Common myeloid progenitor, CD34-positive (primary cell): ENCODE data around the gene PPP5C.

Experiments
- CTCF ChIA-PET: fragments of 350-600 bp; sonication (Branson Sonifier 250); formaldehyde crosslinking; loops from one replicate; lab custom pipeline; 2021; ENCODE audit warnings: antibody characterized with exemption; lab: Charles Lee
- POLR2A ChIA-PET: fragments of 350-600 bp; sonication (Branson Sonifier 250); formaldehyde crosslinking; loops from one replicate; lab custom pipeline; 2021; ENCODE audit warnings: antibody characterized with exemption; lab: Charles Lee
- DNase-seq, 3 donors: peaks; one replicate each; pipeline versions ENCODE4 v3.0.0 to v3.0.0-alpha.2; 2013
- H3K27ac ChIP-seq, 2 experiments: 1 replicate in 1 of 2; 2 replicates in 1 of 2; pipeline ENCODE4 v1.7.0; 2013; ENCODE audit warnings: inconsistent platforms in 2 of 2, low read length in 2 of 2, mild to moderate bottlenecking in 2 of 2, low read depth in 1 of 2, moderate library complexity in 1 of 2; ENCODE audit not compliant: severe bottlenecking in 2 of 2, insufficient read depth in 1 of 2, poor library complexity in 1 of 2
- H3K27me3 ChIP-seq, 5 experiments: replicated peaks in 2 of 5; 1 replicate in 3 of 5; 2 replicates in 2 of 5; pipeline versions ENCODE4 v1.6.1 to v1.7.0; 2013; ENCODE audit warnings: low read length in 4 of 5, mild to moderate bottlenecking in 2 of 5, moderate library complexity in 2 of 5, inconsistent platforms in 1 of 5; ENCODE audit not compliant: insufficient read depth in 5 of 5, control insufficient read depth in 4 of 5
- H3K36me3 ChIP-seq, 4 experiments: 1 replicate in 2 of 4; 2 replicates in 2 of 4; pipeline versions ENCODE4 v1.6.1 to v1.7.0; 2013; ENCODE audit warnings: low read length in 3 of 4, control low read depth in 1 of 4, mild to moderate bottlenecking in 1 of 4; ENCODE audit not compliant: control insufficient read depth in 4 of 4, insufficient read depth in 4 of 4
- H3K4me1 ChIP-seq, 4 experiments: 1 replicate in 3 of 4; 2 replicates in 1 of 4; pipeline versions ENCODE4 v1.6.1 to v1.7.1; 2013; ENCODE audit warnings: low read length in 3 of 4, mild to moderate bottlenecking in 3 of 4, control low read depth in 1 of 4, inconsistent platforms in 1 of 4, moderate library complexity in 1 of 4; ENCODE audit not compliant: control insufficient read depth in 4 of 4, insufficient read depth in 4 of 4; ENCODE audit errors: control extremely low read depth in 1 of 4
- H3K4me3 ChIP-seq, 7 experiments: 1 replicate in 4 of 7; 2 replicates in 3 of 7; pipeline versions ENCODE4 v1.5.1 to v1.7.0; 2013; ENCODE audit warnings: mild to moderate bottlenecking in 7 of 7, low read length in 6 of 7, moderate library complexity in 6 of 7, inconsistent platforms in 2 of 7, low read depth in 2 of 7, control low read depth in 1 of 7; ENCODE audit not compliant: insufficient read depth in 4 of 7, control insufficient read depth in 1 of 7; ENCODE audit errors: extremely low read depth in 1 of 7
- H3K9me3 ChIP-seq, 5 experiments: 1 replicate in 4 of 5; 2 replicates in 1 of 5; pipeline versions ENCODE4 v1.6.1 to v1.7.1; 2013; ENCODE audit warnings: low read length in 4 of 5, mild to moderate bottlenecking in 2 of 5, inconsistent platforms in 1 of 5, low read depth in 1 of 5, moderate library complexity in 1 of 5; ENCODE audit not compliant: control insufficient read depth in 4 of 5, insufficient read depth in 2 of 5; ENCODE audit errors: control extremely low read depth in 1 of 5
- WGBS: methylation state at CpG from one replicate; pipeline ENCODE4 v1.1.5; 2013; ENCODE audit not compliant: insufficient coverage; 5-methylcytosine and 5-hydroxymethylcytosine counted together

PPP5C gene

GRCh38 chr19:46347572-46347883 lies 641 bp downstream of the PPP5C start:
- CTCF ChIA-PET = interaction anchor here (1.0 to 1.9 kb wide), 3 partner anchors 21 to 167 kb away, joined by 3 to 6 read pairs (median 4); no protein-coding TSS in a partner anchor
- WGBS = 0% methylated on average over 2 of the region's 3 CpGs
- no peaks in the 10 kb centered on the region for H3K9me3 ChIP-seq
- H3K36me3 ChIP-seq = peaks cover 0 to 11% (median 0%) of the 10 kb centered on the region in 4 experiments
- H3K27me3 ChIP-seq = peaks cover 0 to 4% (median 0%) of the 10 kb centered on the region in 5 experiments
- peaks cover 15 to 49% (median 38%) of the 10 kb centered on the region in 4 experiments for H3K4me1 ChIP-seq
- no peak for DNase-seq
- H3K4me3 ChIP-seq = peak overlapping the region; percentile 91 to 100 (median 98)
- POLR2A ChIA-PET = no interaction called here
- H3K27ac ChIP-seq = peak overlapping the region; percentile 33 to 87

GRCh38 chr19:46347985-46348384 lies 1.1 kb downstream of the PPP5C start:
- CTCF ChIA-PET = interaction anchor here (1.3 to 1.9 kb wide), 2 partner anchors 20 to 42 kb away, joined by 4 to 6 read pairs; no protein-coding TSS in a partner anchor
- H3K4me3 ChIP-seq = peak overlapping the region in 2 of 7 experiments; percentile 91 to 98
- 95% methylated on average over 4 of the region's 5 CpGs for WGBS
- H3K9me3 ChIP-seq = no peaks in the 10 kb centered on the region
- H3K36me3 ChIP-seq = peaks cover 0 to 15% (median 1%) of the 10 kb centered on the region in 4 experiments
- POLR2A ChIA-PET = no interaction called here
- H3K27me3 ChIP-seq = peaks cover 0 to under 1% (median 0%) of the 10 kb centered on the region in 5 experiments
- DNase-seq = no peak
- H3K4me1 ChIP-seq = peaks cover 15 to 49% (median 38%) of the 10 kb centered on the region in 4 experiments
- no peak overlapping the region for H3K27ac ChIP-seq

GRCh38 chr19:46349311-46349993 lies 2.6 kb downstream of the PPP5C start:
- Histone ChIP-seq H3K4me3 (peak overlapping the region in 1 of 7 experiments; percentile 38), H3K36me3 (peaks cover 3 to 28% (median 8%) of the 10 kb centered on the region in 4 experiments), H3K4me1 (peaks cover 15 to 49% (median 38%) of the 10 kb centered on the region in 4 experiments), H3K27me3 (no peaks in the 10 kb centered on the region), H3K27ac (no peak overlapping the region), H3K9me3 (no peaks in the 10 kb centered on the region)
- CTCF ChIA-PET = interaction anchor here (0.9 kb wide), 1 partner anchor 33 kb away, joined by 3 read pairs; no protein-coding TSS in a partner anchor
- DNase-seq = no peak
- WGBS = 76% methylated on average over 10 of the region's 11 CpGs
- POLR2A ChIA-PET = no interaction called here

DNA sequence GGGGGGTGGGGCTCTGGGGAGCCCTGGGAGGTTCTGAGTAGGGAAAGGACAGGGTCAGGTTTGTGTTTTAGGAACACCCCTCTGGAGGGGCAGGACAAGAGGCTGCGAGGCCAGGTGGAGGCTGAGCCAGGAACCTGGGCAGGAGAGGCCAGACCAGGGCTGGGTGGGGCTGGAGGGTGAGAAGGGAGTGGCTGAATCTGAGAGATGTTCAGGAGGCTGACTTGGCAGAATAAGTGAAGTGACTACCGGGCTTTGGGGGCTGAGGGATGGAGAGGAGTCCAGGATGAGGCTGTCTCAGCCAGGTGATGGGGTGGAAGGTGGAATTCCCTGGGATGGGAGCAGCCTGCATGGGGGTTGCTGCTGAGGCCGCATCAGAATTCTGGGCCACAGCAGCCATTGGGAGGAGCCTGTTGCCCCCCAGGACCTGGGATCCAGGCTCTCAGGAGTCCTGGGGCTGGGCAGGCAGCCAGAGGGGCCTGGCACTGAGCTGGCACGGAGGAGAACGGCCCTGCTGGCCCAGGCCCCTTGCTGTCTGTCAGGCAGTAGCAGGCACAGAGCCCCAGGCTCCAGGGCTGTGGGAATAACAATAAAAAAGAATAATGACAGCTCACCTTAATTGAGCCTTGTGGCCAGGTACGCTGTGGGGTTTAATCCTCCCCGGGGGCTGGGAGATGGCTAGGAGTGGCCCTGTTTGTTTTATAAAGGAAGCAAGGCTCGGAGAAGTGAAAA lies 3.3 kb downstream of the PPP5C start:
- CTCF ChIA-PET = interaction anchor here (0.6 kb wide), 1 partner anchor 1517 kb away, joined by 3 read pairs; no protein-coding TSS in a partner anchor
- POLR2A ChIA-PET = no interaction called here

DNA sequence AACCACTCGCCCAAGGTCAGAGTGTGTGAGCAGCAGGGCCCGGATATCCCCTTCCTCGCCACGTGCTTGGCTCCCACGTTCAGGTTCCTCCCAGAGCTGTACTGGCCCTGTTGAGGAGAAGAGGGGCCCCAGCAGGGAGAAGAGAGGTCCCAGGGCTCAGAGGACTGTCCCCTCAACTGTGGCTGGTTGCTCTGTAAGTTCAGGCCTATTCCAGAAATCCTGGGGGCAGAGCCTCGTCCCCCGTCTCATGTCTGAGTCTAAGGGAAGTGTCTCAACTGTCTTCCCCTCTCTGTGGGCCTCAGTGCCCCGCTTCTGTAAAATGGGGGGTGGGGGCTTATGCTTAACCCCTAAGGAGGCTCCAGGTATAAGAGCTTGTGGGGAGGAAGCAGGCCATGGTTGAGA lies 3.9 kb downstream of the PPP5C start:
- H3K4me3 ChIP-seq = peak overlapping the region in 2 of 7 experiments; percentile 26 to 50
- peak; percentile 15 to 53 (median 20) for DNase-seq
- no peaks in the 10 kb centered on the region for H3K27me3 ChIP-seq
- peaks cover 15 to 49% (median 38%) of the 10 kb centered on the region in 4 experiments for H3K4me1 ChIP-seq
- no peaks in the 10 kb centered on the region for H3K9me3 ChIP-seq
- POLR2A ChIA-PET = no interaction called here
- peak overlapping the region in 1 of 2 experiments; percentile 27 for H3K27ac ChIP-seq
- peaks cover 3 to 41% (median 15%) of the 10 kb centered on the region in 4 experiments for H3K36me3 ChIP-seq
- 0% methylated on average over 4 of the region's 8 CpGs for WGBS
- CTCF ChIA-PET = interaction anchor here (1.0 kb wide), 1 partner anchor 71 kb away, joined by 3 read pairs; no protein-coding TSS in a partner anchor

More for the DNA sequence above, 3.3 kb downstream of the PPP5C start:
- peak overlapping the region in 1 of 2 experiments; percentile 27 for H3K27ac ChIP-seq
- H3K9me3 ChIP-seq = no peaks in the 10 kb centered on the region
- no peaks in the 10 kb centered on the region for H3K27me3 ChIP-seq
- H3K36me3 ChIP-seq = peaks cover 3 to 35% (median 12%) of the 10 kb centered on the region in 4 experiments
- peak overlapping the region in 2 of 7 experiments; percentile 26 to 50 for H3K4me3 ChIP-seq
- WGBS = 21% methylated on average over 7 of the region's 8 CpGs
- no peak for DNase-seq
- H3K4me1 ChIP-seq = peaks cover 15 to 49% (median 38%) of the 10 kb centered on the region in 4 experiments

- Histone ChIP-seq H3K27ac (peak overlapping the region in 1 of 2 experiments; percentile 27), H3K9me3 (no peaks in the 10 kb centered on the region), H3K4me1 (peaks cover 15 to 47% (median 35%) of the 10 kb centered on the region in 4 experiments), H3K36me3 (peaks cover 3 to 48% (median 18%) of the 10 kb centered on the region in 4 experiments), H3K27me3 (no peaks in the 10 kb centered on the region), H3K4me3 (peak overlapping the region in 1 of 7 experiments; percentile 50)
- DNase-seq = no peak
- 53% methylated on average over 14 of the region's 18 CpGs for WGBS
- ChIA-PET POLR2A (no interaction called here), CTCF (interaction anchor here (1.0 kb wide), 1 partner anchor 71 kb away, joined by 3 read pairs; no protein-coding TSS in a partner anchor)
Observed at GRCh38 chr19:46351241-46352041, 4.6 kb downstream of the PPP5C start.
